ENCODE results near the gene WLS.

The WLS gene

GRCh38 chr1:68128820-68129219 lies 103.5 kb downstream of the WLS start:
- DNase-seq, result no peak

DNA sequence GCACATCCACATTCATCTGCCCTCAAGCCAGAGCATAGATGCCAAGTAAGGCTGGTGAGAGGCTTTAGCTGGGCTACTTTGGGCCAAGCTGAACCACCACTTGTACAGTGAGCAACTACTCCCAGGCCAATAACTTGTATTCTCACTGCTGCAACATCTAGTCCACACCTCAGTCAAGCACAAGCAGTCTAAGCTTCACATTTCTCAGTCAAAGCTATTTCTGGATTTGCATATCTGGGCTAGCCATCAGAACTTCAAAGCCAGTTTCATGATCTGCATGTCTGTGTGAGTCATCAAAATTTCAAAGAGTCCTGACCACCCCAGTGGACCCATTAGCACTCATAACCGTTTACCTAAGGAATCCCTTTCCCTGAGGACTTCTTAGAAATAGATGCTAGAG lies 104.2 kb downstream of the WLS start:
- DNase-seq, result no peak

DNA sequence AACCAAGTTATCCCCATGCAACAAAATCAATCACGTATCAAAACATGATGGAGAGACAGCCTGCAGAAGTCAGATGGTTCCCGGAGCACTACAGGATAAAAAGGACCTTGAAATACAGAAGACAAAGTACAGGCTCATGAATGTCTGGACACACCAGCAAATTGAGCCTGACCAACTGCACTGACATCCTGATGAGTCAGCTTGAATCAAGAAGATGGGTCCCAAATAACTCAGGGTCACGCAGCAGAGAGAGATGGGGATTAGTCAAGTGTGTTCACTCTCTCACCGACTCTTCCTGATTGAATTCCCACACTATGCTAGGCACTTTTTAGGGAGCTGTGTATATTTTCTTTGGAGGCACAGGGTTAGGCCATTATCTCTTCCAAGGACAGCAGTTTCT lies 110.8 kb downstream of the WLS start:
- DNase-seq, result no peak

- DNase-seq, result peak; percentile 39
These were observed 112.1 kb downstream of the WLS start for GRCh38 chr1:68120136-68120791.

- no peak for DNase-seq
These were observed 112.9 kb downstream of the WLS start for GRCh38 chr1:68119445-68119844.

- DNase-seq, result no peak
These were observed 114.9 kb downstream of the WLS start for GRCh38 chr1:68117416-68117815.

- DNase-seq, result peak; percentile 53
These were observed 115.6 kb downstream of the WLS start for GRCh38 chr1:68116643-68117235.

DNA sequence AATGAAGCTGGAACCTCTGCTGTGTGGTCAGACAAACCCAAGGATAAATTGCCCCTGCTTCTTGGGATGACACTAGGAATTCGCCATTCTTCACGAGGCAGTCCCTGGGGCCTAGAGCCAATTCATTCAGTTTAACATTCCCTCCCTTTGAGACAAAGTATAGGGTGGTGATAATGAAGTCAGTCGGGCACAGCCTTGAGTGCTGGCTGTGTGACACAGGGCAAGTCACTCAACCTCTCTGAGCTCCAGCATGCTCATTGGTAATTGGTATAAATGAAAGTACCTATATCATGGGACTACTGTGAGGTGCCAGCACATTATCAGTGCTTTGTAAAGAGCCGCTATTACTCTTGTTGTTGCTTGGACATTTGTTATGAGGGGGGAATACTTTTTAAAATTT lies 117.0 kb downstream of the WLS start:
- DNase-seq, result no peak

DNA sequence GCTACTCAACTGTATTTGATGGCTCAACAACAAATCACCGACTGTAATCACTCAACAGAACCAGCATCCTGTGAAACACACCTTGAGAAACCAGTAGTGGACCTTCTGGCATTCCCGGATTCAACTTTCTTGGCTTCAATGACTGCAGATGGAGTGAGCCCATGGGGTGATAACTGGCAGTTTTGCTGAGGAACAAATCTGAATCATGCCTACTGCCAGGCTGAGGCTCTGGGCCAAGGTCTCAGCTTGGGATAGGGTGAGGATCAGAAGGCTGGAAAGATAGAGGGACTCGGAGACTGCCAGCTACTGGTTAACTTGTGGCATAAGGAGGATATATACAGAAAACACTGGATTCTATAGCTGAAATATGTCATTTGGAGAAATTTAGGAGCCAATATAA lies 118.4 kb downstream of the WLS start:
- DNase-seq, result no peak

DNA sequence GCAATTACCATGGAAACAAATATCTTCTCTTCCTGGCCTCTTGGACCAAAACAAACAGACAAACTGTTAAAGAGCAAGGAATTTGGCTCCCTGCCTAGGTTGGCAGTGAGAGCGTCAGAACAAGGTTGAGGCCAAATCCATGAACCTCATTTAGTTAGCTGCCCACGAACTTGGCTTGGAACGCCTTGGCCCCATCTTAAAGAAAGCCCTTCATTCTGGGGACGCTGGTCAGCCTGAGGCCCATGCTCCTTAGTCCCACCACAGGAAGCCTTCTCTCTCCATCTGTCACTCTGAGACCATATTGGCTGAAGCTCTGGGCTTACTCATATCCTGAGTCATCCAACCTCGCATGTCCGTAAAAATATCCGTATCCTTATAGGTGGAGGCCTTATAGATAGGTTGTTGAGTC lies 119.5 kb downstream of the WLS start:
- no peak for DNase-seq

DNA sequence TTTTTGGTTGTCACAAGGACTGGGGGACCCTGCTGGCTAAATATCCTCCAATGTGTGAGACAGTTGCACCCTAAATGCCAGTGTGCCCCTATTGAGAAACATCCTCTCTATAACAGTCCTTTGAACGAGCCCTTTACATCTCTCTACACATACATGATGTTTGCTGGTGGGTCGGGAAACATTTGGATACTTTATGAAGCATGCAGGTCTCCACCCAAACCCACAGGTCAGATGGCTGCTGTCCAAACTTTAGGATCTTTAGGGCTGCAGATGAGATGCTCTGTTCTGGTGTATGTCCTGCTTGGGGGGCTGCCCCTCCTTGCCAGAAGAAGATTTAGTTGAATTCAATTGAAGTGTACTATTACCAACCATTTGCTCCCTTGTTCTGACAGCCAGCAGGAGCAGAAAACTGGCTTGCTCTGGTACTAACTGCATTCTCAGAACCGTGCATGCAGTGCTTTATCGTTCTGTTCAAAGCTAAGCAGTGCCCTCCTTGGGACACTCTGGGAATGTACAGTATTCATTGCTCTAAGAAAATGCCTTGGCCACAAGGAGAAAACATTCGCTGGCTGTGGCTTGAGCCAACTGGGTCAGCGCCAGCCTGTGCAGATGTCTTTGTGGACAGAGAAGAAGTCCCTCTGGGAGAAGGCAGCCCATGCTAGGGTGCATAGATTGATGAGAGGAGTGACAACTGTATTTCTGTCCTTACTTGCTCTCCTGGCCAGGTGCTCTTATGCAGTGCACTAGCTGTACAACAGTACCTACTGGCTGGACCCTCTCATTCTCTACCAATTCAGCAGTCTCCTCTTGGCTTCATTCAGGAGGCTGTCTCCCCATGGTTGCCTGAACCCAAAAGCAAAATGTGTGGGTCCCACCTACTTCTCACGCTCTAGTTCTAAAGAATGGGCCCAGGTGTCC lies 120.5 kb downstream of the WLS start:
- no peak for DNase-seq

- DNase-seq, result no peak
These were observed 124.6 kb downstream of the WLS start for GRCh38 chr1:68107771-68108170.

DNA sequence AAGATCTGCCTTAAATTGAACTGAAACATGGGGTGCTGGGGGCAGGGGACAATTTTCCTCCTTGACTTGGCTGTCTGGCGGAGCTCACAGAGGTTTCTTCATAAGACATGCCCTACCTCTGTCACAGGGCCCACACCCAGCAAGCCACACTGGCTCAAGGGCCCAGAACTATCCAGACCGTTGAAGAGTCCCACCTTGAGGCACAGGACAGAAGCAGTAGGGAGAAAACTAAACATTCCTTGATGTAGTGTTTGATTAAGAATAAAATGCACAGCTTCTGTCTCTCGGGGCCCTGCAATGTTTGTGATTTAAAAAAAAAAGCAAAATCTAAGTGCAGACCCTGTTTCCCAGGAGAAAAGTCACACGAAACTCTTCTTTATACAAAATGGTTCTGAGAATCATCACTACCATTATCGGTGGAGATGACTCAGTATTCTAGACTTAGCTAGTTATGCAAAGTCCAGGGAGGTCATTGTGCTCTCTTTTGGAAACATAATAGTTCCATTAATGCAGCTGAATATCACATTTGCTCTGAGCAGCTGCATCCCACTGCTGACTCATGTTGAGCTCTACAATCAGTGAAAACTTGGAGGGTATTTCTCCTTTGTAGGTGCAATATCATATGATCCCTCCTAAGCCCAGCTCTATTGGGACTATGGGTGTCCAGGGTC lies 128.3 kb downstream of the WLS start:
- DNase-seq, result no peak

DNA sequence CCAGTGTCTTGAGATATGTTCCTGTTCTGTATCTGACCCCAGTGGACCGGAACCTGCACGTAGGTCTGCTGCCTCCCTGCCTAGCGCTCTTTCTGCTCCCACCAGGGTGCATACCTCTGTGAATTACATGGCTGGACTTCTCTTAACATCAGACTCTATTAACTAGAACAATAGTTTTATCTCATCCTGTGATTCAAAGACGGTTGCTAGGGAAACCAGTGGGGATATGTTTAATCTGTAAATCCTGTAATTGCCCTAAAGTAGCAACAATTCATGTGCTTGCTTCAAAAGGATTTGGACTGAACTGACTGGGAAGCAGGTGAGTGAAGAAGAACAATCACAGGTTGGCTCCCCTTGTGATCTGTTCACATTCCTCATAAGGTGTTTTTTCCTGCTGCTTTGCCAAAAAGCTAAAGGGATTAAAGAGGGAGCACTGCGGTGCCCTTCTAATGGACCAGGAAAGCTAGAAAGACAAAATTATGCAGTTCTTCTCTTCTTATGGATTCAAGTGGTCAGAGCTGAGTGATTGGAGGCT lies 129.2 kb downstream of the WLS start:
- DNase-seq, result no peak

GRCh38 chr1:68101829-68102228 lies 130.5 kb downstream of the WLS start:
- no peak for DNase-seq

DNA sequence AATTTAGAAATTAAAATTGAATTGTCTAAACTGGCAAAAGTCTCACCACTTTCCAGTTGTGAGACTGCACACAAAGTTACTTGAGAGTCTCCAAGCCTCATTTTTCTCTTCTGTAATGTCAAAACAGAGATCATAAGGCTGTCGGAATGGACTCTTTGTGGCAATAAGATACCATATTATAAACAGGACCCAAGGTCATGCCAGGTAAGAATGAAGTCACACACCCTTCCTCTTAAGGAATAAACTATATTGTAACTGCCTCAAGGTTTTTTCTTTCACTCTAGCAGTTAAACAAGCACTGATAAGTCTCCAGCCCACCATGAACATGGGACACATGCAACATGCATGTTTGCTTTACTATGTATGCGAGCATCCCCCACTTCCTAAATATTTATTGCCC lies 131.8 kb downstream of the WLS start:
- DNase-seq, result no peak

DNA sequence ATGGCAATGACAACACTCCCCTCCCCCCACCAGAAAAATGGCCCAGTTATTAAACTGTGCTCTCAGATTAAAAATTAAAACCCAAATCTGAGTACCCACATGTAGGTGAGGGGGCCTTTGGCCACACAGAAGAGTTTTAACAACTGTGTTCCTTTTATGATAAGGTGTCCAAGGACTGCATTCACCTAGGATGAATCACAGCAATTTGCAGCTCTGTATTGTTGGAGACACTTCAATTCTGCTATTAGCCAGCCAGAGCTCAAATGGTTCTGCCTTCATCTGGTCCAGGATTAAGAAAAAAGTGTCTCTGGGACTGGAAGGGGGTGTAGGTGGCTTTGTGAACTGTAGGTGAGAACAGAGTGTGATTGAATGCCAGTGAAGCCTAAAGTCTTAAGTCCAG lies 138.6 kb downstream of the WLS start:
- DNase-seq, result no peak

- DNase-seq, result no peak
These were observed 145.1 kb downstream of the WLS start for GRCh38 chr1:68087184-68087583.

DNA sequence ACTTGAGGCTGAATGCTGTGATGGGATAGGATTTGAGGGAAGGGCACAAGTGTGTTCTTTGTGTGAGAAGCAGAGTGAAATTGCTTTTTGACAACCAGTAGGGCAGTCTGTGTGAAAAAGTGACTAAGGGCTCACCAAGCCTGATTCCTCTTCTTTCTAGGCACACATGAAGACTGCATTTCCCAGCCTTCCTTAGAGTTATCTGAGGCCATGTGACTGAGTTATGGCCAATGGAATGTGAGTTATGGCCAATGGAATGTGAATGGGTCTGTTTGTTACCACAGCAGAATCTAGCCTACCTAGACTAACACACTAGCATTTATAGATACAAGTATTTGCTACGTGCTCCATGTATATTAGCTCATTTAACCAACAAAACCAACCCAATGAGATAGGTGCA lies 146.6 kb downstream of the WLS start:
- no peak for DNase-seq

- DNase-seq, result no peak
These were observed 148.6 kb downstream of the WLS start for GRCh38 chr1:68083686-68084085.

DNA sequence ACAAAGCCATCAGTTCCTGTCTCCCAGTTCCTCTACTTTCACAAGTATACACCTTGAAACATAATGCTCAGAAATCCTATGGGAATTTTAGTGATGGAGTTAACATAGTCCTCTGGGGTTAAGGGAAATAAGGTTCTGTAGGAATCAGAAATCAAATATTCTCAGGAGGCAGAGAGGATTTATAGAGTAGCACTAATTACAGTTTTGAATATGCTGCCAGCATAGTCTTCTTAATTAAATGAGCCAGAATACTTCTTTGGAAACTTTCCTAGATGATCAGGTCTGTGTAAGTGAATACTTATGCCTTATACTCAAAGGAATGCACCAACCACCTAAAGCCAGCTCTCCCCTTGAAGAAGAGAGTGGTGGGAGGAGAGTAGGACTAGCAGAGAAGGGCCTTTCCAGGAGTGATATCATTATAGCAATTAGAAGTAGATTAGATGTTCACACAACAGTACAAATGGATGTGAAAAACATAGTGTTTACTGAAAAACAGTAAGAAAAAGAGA lies 150.5 kb downstream of the WLS start:
- DNase-seq, result no peak

DNA sequence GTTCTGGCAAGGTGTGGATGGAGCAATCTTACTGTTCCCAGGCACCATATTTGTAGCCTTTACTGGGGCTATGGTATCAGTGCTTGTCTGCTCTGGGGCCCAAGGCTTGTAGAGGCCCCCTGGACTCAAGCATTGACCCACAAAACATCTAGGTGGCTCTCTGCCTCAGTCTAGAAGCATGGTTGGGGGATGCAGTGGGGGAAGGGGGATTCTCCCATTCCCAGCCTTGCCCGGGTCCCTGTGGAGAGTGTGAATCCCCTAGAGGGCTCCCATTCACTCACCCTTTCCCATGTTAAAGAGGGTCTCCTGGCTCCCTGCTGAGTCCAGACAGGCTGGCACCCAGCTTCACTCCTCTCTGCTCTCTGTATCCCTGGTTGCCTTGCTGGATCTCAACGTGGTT lies 153.7 kb downstream of the WLS start:
- no peak for DNase-seq

Data from stimulated activated CD4-positive, alpha-beta T cell treated with anti-CD3 and anti-CD28 coated beads, Interleukin-4, amount 100 ng/mL, for 24 hours (primary cell).